OCI-LY3 (cell line): ENCODE measurements around the gene RPS6KB1.

Source experiments
- EZH2phosphoT487 ChIP-seq: fragments of 200-600 bp; shearing (Covaris generic); IDR thresholded peaks from 2 replicates; pipeline ENCODE4 v1.6.1; 2018; ENCODE audit warnings: antibody characterized with exemption, mixed run types, low read depth
- TF ChIP-seq, protein P1 (sequence below): fragments of 200-600, 300-600 bp; sonication (generic); IDR thresholded peaks from 2 replicates; pipeline ENCODE4 v1.5.1; 2014; ENCODE audit warnings: antibody characterized with exemption, low read length, low read depth

DNA sequence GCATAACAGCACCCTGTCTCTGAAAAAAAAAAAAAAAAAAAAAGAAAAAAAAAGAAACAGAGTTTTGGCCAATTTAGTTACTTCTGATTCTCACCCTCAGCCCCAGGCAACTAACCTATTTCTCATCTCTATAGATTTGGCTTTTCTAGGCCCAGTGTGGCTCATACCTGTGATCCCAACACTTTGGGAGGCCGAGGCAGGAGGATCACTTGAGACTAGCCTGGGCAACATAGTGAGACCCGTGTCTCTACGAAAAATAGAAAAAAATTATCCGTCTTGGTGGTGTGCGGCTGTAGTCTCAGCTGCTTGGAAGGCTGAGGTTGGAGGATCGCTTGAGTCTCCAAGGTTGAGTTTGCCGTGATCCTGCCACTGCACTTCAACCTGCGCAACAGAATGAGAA, 8.7 kb downstream of the RPS6KB1 start:
- TF ChIP-seq, protein P1, sequence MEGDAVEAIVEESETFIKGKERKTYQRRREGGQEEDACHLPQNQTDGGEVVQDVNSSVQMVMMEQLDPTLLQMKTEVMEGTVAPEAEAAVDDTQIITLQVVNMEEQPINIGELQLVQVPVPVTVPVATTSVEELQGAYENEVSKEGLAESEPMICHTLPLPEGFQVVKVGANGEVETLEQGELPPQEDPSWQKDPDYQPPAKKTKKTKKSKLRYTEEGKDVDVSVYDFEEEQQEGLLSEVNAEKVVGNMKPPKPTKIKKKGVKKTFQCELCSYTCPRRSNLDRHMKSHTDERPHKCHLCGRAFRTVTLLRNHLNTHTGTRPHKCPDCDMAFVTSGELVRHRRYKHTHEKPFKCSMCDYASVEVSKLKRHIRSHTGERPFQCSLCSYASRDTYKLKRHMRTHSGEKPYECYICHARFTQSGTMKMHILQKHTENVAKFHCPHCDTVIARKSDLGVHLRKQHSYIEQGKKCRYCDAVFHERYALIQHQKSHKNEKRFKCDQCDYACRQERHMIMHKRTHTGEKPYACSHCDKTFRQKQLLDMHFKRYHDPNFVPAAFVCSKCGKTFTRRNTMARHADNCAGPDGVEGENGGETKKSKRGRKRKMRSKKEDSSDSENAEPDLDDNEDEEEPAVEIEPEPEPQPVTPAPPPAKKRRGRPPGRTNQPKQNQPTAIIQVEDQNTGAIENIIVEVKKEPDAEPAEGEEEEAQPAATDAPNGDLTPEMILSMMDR: no peak
- no peak for TF ChIP-seq EZH2phosphoT487
